MCF 10A (cell line): ENCODE measurements around the gene UNC13B. TPM values are rescaled to one million over a fixed set of nuclear protein-coding genes. Genes with fewer than 3 reads are reported as not detected.

Experiments used
- BruUV-seq: library from RNA; stranded (reverse); fragments of 400-500 nt; replicated peaks from 2 replicates; lab custom pipeline; 2021; lab: Mats Ljungman, UMichigan
- CTCF ChIA-PET: fragments of 300-600 bp; sonication (Branson Sonifier 250); formaldehyde crosslinking; extraction: SDS; loops from one replicate; lab custom pipeline; 2021; ENCODE audit warnings: antibody characterized with exemption, inconsistent platforms; lab: Yijun Ruan, JAX
- POLR2A ChIA-PET: fragments of 300-600, 350-650 bp; sonication (Branson Sonifier 250); formaldehyde crosslinking; extraction: SDS; loops from one replicate; lab custom pipeline; 2020; ENCODE audit warnings: antibody characterized with exemption, inconsistent platforms; lab: Yijun Ruan, JAX
- DNase-seq: peaks from one replicate; pipeline ENCODE4 v3.0.0-alpha.2; 2018; ENCODE audit not compliant: unreplicated experiment
- H3K27ac Mint-ChIP-seq: one replicate; pipeline ENCODE4 v1.8.0; 2022; ENCODE audit warnings: mild to moderate bottlenecking, low read depth, mixed read lengths; ENCODE audit not compliant: unreplicated experiment
- H3K27me3 Mint-ChIP-seq: one replicate; pipeline ENCODE4 v1.8.0; 2022; ENCODE audit warnings: mixed read lengths; ENCODE audit not compliant: insufficient read depth, unreplicated experiment
- H3K36me3 Mint-ChIP-seq: one replicate; pipeline ENCODE4 v1.8.0; 2022; ENCODE audit warnings: mild to moderate bottlenecking, moderate library complexity, mixed read lengths; ENCODE audit not compliant: insufficient read depth, unreplicated experiment
- H3K4me1 Mint-ChIP-seq: one replicate; pipeline ENCODE4 v1.8.0; 2022; ENCODE audit warnings: mixed read lengths; ENCODE audit not compliant: insufficient read depth, unreplicated experiment
- H3K4me3 Mint-ChIP-seq: one replicate; pipeline ENCODE4 v1.8.0; 2022; ENCODE audit warnings: mild to moderate bottlenecking, moderate library complexity, mixed read lengths; ENCODE audit not compliant: unreplicated experiment
- H3K9me3 Mint-ChIP-seq: one replicate; pipeline ENCODE4 v1.8.0; 2022; ENCODE audit warnings: mixed read lengths; ENCODE audit not compliant: unreplicated experiment
- CTCF ChIP-seq: fragments of 200-600 bp; IDR thresholded peaks from one replicate; pipeline ENCODE4 v1.8.0; 2022; ENCODE audit warnings: antibody characterized with exemption, mild to moderate bottlenecking; ENCODE audit not compliant: unreplicated experiment
- intact Hi-C: fragments of 100-400 bp; cut with micrococcal nuclease; formaldehyde crosslinking; loops from 2 replicates; pipeline ENCODE4 v1.14.1; 2022
- total RNA-seq: library from RNA; stranded (reverse); gene quantifications from 2 replicates; pipeline ENCODE4 v1.2.3, GENCODE V29; 2022

UNC13B gene
- total RNA-seq, 1 experiment from 2014 or later = 22.9 TPM

- no peaks in the 10 kb centered on the region for H3K9me3 Mint-ChIP-seq
- DNase-seq = peak; percentile 76
- CTCF ChIA-PET = interaction anchor here (0.7 to 1.2 kb wide), 7 partner anchors 17 to 303 kb away, joined by 3 to 6 read pairs (median 3); no protein-coding TSS in a partner anchor
- intact Hi-C loops = loop anchor here (5.0 kb wide), 1 partner anchor 200 kb away; no protein-coding TSS in a partner anchor
- peaks cover 42% of the 10 kb centered on the region for H3K4me1 Mint-ChIP-seq
- H3K4me3 Mint-ChIP-seq = peak overlapping the region; percentile 49
- no TSS peak for BruUV-seq
- POLR2A ChIA-PET = interaction anchor here (0.7 to 1.2 kb wide), 6 partner anchors 10 to 167 kb away, joined by 3 to 9 read pairs (median 4); no protein-coding TSS in a partner anchor
- TF ChIP-seq CTCF = no peak
- H3K27ac Mint-ChIP-seq = peak overlapping the region; percentile 85
- no peaks in the 10 kb centered on the region for H3K27me3 Mint-ChIP-seq
- H3K36me3 Mint-ChIP-seq = peaks cover 5% of the 10 kb centered on the region
These were observed 116.0 kb downstream of the UNC13B start for GRCh38 chr9:35277628-35278359.

GRCh38 chr9:35279946-35280345, 118.1 kb downstream of the UNC13B start:
- no TSS peak for BruUV-seq

GRCh38 chr9:35280399-35280798, 118.6 kb downstream of the UNC13B start:
- Mint-ChIP-seq H3K36me3 (peaks cover 5% of the 10 kb centered on the region), H3K27ac (no peak overlapping the region), H3K27me3 (no peaks in the 10 kb centered on the region), H3K4me1 (peaks cover 33% of the 10 kb centered on the region), H3K9me3 (no peaks in the 10 kb centered on the region), H3K4me3 (no peak overlapping the region)
- ChIA-PET CTCF (interaction anchor here (0.8 kb wide), 1 partner anchor 113 kb away, joined by 3 read pairs; no protein-coding TSS in a partner anchor), POLR2A (interaction anchor here (1.0 kb wide), 1 partner anchor 19 kb away, joined by 3 read pairs; no protein-coding TSS in a partner anchor)
- TF ChIP-seq CTCF = no peak
- BruUV-seq = no TSS peak
- intact Hi-C loops = no loop called here
- DNase-seq = no peak

More at GRCh38 chr9:35279946-35280345, 118.1 kb downstream of the UNC13B start:
- H3K27me3 Mint-ChIP-seq = no peaks in the 10 kb centered on the region
- POLR2A ChIA-PET = interaction anchor here (1.0 kb wide), 2 partner anchors 8 to 19 kb away, joined by 3 to 4 read pairs; no protein-coding TSS in a partner anchor
- no peak overlapping the region for H3K27ac Mint-ChIP-seq
- no peaks in the 10 kb centered on the region for H3K9me3 Mint-ChIP-seq
- DNase-seq = no peak
- no peak overlapping the region for H3K4me3 Mint-ChIP-seq
- intact Hi-C loops = loop anchor here (5.0 kb wide), 1 partner anchor 197 kb away; no protein-coding TSS in a partner anchor
- H3K36me3 Mint-ChIP-seq = peaks cover 5% of the 10 kb centered on the region
- peaks cover 33% of the 10 kb centered on the region for H3K4me1 Mint-ChIP-seq
- CTCF ChIA-PET = interaction anchor here (1.3 kb wide), 1 partner anchor 8 kb away, joined by 3 read pairs; no protein-coding TSS in a partner anchor
- TF ChIP-seq CTCF = no peak

- Mint-ChIP-seq H3K27ac (no peak overlapping the region), H3K9me3 (peaks cover 8% of the 10 kb centered on the region), H3K27me3 (no peaks in the 10 kb centered on the region), H3K4me3 (no peak overlapping the region), H3K36me3 (no peaks in the 10 kb centered on the region), H3K4me1 (peaks cover 16% of the 10 kb centered on the region)
- POLR2A ChIA-PET = no interaction called here
- intact Hi-C loops = no loop called here
- no peak for DNase-seq
- CTCF ChIA-PET = no interaction called here
- BruUV-seq = no TSS peak
- no peak for TF ChIP-seq CTCF
These were observed 123.9 kb downstream of the UNC13B start for GRCh38 chr9:35285731-35286130.
